MM.1S (cell line): ENCODE data around the gene ERVMER34-1.

ENCODE experiments used
- CTCF ChIP-seq: fragments of 300-600 bp; sonication (generic); IDR thresholded peaks from 2 replicates; pipeline ENCODE4 v1.5.1; 2016; ENCODE audit warnings: antibody characterized with exemption, low read length, mixed read lengths
- EZH2 ChIP-seq: fragments of 300-600 bp; sonication (generic); optimal IDR thresholded peaks from 2 replicates; pipeline ENCODE3; 2017; ENCODE audit warnings: low read depth, mild to moderate bottlenecking, antibody characterized with exemption, low read length, mixed read lengths
- EZH2phosphoT487 ChIP-seq: fragments of 300-600 bp; sonication (generic); IDR thresholded peaks from 2 replicates; pipeline ENCODE4 v1.6.1; 2018; ENCODE audit warnings: antibody characterized with exemption, low read length

GRCh38 chr4:52788806-52789205, 37.6 kb upstream of the ERVMER34-1 start:
- TF ChIP-seq CTCF (no peak), EZH2phosphoT487 (no peak), EZH2 (no peak)
